ENCODE data around the gene MMEL1. TPM values are rescaled to one million over a fixed set of nuclear protein-coding genes. Genes with fewer than 3 reads are reported as not detected.

MMEL1 gene
- total RNA-seq, 1 experiment from 2014 or later, result 0.46 TPM

DNA sequence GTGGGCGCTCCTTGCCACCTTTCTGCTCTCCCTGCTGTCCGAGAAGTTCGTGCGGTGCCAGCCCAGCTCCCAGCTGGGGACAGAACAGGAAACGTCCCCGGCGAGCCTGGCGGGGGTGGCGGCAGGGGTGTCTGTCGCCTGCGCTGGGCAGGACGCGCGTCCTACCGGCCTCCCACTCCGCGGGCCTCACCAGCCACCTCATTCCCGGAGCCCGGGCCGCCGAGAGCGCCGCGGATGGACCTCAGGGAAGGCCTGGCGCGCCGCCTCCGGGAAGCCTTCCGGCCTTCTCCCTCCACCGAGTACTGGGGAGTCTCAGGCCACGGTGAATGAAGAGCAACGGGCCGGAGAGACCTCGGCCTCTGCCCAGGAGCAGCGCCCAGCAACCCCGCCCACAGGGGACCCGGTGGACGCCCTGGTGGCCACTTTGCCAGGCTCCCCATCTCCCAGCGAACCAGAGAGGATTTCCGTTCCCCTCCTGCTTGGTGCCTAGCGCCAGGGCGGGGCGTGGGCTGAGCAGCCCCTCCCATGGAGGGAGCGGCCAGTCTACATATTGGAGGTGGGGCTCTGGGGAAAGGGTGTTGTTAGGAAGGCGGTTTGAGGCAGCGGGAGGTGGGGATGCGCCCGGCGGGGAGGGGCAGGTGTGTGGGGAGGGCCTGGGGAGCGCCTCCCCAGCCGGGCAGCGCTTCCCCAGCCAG lies 86.2 kb downstream of the MMEL1 start:
- BruUV-seq (replicated peaks), result TSS peak; percentile 70
- TF ChIP-seq, protein P1, sequence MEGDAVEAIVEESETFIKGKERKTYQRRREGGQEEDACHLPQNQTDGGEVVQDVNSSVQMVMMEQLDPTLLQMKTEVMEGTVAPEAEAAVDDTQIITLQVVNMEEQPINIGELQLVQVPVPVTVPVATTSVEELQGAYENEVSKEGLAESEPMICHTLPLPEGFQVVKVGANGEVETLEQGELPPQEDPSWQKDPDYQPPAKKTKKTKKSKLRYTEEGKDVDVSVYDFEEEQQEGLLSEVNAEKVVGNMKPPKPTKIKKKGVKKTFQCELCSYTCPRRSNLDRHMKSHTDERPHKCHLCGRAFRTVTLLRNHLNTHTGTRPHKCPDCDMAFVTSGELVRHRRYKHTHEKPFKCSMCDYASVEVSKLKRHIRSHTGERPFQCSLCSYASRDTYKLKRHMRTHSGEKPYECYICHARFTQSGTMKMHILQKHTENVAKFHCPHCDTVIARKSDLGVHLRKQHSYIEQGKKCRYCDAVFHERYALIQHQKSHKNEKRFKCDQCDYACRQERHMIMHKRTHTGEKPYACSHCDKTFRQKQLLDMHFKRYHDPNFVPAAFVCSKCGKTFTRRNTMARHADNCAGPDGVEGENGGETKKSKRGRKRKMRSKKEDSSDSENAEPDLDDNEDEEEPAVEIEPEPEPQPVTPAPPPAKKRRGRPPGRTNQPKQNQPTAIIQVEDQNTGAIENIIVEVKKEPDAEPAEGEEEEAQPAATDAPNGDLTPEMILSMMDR (IDR thresholded peaks at IDR 0.05), result peak; percentile 22
- TF ChIP-seq SIN3A (IDR thresholded peaks at IDR 0.05; ENCODE audit: borderline replicate concordance, insufficient read depth, low read depth, low read length) (0 out of 2 replicates have a peak, but pooled peaks have one; percentile 33), TCF7L2 (IDR thresholded peaks at IDR 0.05; ENCODE audit: low read depth, low read length) (no peak)
- Histone ChIP-seq H3K4me3 (ENCODE audit: low read depth in 2 of 2, low read length in 2 of 2) (peak overlapping the region; percentile 60 to 76), H3K27me3 (ENCODE audit: control insufficient read depth, insufficient read depth, low read length) (no peaks in the 10 kb centered on the region), H3K36me3 (ENCODE audit: control insufficient read depth, insufficient read depth, low read length) (no peaks in the 10 kb centered on the region), H3K27ac (ENCODE audit: low read length) (peak overlapping the region; percentile 79), H3K4me1 (ENCODE audit: control insufficient read depth, insufficient read depth, low read length) (peaks cover 55% of the 10 kb centered on the region), H3K9me3 (ENCODE audit: control insufficient read depth, insufficient read depth, low read depth, low read length) (no peaks in the 10 kb centered on the region)
- intact Hi-C loops (cut with micrococcal nuclease; ENCODE audit: unreplicated experiment), result loop anchor here (2.0 to 10.0 kb wide), 2 partner anchors 82 to 134 kb away; partner anchors contain the start of gene PEX10
- in situ Hi-C loops (cut with HindIII; ENCODE audit: low pct_unique_long_range_greater_than_20kb, low sequenced_read_pairs), result no loop called here
- ATAC-seq (peak; percentile 73), DNase-seq (ENCODE audit: low read depth, low spot score) (no peak)
- CTCF ChIA-PET, result interaction anchor here (0.6 to 1.8 kb wide), 5 partner anchors 9 to 155 kb away, joined by 3 to 7 read pairs (median 3); partner anchors contain the start of genes MORN1 and RER1
- POLR2A ChIA-PET, result no interaction called here

DNA sequence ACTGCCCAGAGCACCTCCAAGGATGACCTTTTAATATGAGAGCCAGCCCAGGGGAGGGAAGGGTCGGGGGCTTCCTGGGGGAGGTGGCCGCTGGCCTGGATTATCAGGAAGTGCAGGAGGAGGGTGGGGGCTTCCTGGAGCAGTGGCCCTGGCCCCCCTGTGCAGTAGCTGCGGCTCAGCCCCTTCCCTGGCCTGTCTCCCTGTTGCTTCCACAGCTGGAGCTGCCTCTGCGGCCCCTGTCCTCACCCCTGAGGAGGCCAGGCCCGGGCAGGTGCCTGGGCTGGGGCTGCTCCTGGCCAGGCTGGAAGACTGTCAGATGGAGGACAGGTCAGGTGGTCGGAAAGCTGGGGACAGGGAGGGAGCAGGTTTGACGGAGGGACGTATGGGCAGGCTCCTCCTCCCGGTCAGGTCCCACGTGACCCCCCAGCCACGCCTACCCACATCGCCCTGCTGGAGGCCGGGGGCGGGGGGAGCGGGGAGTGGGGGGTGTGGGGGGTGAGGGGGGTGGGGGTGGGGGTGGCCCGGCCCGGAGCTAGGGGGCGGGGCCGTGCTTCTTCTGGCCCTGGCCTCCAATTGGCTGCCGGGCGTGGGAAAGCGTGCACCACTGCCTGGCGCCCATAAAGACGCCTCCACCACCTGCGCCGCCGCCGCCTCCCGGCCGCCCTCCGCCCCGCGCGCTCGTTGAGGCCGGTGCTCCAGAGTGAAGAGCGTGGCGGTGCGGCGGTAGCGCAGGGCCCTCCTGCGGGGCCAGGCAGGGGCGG lies 86.9 kb downstream of the MMEL1 start:
- POLR2A ChIA-PET, result no interaction called here
- intact Hi-C loops (cut with micrococcal nuclease; ENCODE audit: unreplicated experiment), result loop anchor here (2.0 to 10.0 kb wide), 2 partner anchors 81 to 133 kb away; partner anchors contain the start of gene PEX10
- peak overlapping the region; percentile 79 for H3K27ac ChIP-seq (ENCODE audit: low read length)
- in situ Hi-C loops (cut with HindIII; ENCODE audit: low pct_unique_long_range_greater_than_20kb, low sequenced_read_pairs), result no loop called here
- DNase-seq (ENCODE audit: low read depth, low spot score) (no peak), ATAC-seq (peak; percentile 64)
- no peaks in the 10 kb centered on the region for H3K36me3 ChIP-seq (ENCODE audit: control insufficient read depth, insufficient read depth, low read length)
- H3K4me3 ChIP-seq (ENCODE audit: low read depth in 2 of 2, low read length in 2 of 2), result peak overlapping the region; percentile 60 to 76
- TF ChIP-seq, protein P1 (IDR thresholded peaks at IDR 0.05), result no peak
- TF ChIP-seq POLR2AphosphoS5 (IDR thresholded peaks at IDR 0.05; ENCODE audit: low read depth, low read length) (no peak; the same call in 1 of the 2 replicates), SIN3A (IDR thresholded peaks at IDR 0.05; ENCODE audit: borderline replicate concordance, insufficient read depth, low read depth, low read length) (peak; percentile 40; the same call in 1 of the 2 replicates), TCF7L2 (IDR thresholded peaks at IDR 0.05; ENCODE audit: low read depth, low read length) (no peak)
- TF ChIP-seq, protein P2, sequence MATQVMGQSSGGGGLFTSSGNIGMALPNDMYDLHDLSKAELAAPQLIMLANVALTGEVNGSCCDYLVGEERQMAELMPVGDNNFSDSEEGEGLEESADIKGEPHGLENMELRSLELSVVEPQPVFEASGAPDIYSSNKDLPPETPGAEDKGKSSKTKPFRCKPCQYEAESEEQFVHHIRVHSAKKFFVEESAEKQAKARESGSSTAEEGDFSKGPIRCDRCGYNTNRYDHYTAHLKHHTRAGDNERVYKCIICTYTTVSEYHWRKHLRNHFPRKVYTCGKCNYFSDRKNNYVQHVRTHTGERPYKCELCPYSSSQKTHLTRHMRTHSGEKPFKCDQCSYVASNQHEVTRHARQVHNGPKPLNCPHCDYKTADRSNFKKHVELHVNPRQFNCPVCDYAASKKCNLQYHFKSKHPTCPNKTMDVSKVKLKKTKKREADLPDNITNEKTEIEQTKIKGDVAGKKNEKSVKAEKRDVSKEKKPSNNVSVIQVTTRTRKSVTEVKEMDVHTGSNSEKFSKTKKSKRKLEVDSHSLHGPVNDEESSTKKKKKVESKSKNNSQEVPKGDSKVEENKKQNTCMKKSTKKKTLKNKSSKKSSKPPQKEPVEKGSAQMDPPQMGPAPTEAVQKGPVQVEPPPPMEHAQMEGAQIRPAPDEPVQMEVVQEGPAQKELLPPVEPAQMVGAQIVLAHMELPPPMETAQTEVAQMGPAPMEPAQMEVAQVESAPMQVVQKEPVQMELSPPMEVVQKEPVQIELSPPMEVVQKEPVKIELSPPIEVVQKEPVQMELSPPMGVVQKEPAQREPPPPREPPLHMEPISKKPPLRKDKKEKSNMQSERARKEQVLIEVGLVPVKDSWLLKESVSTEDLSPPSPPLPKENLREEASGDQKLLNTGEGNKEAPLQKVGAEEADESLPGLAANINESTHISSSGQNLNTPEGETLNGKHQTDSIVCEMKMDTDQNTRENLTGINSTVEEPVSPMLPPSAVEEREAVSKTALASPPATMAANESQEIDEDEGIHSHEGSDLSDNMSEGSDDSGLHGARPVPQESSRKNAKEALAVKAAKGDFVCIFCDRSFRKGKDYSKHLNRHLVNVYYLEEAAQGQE (IDR thresholded peaks at IDR 0.05; ENCODE audit: insufficient read depth in 1 of 2, low read depth in 2 of 2, low read length in 1 of 2), result peak in 1 of 2 experiments; percentile 17; a peak in 1 of 4 replicates
- no peaks in the 10 kb centered on the region for H3K27me3 ChIP-seq (ENCODE audit: control insufficient read depth, insufficient read depth, low read length)
- no peaks in the 10 kb centered on the region for H3K9me3 ChIP-seq (ENCODE audit: control insufficient read depth, insufficient read depth, low read depth, low read length)
- CTCF ChIA-PET, result no interaction called here
- H3K4me1 ChIP-seq (ENCODE audit: control insufficient read depth, insufficient read depth, low read length), result peaks cover 57% of the 10 kb centered on the region
- no TSS peak for BruUV-seq (replicated peaks)

Measured in Panc1 (cell line).